CD4-positive, alpha-beta T cell treated with Interleukin-12 subunit alpha and Interleukin-12 subunit beta, for 1 hour (primary cell): ENCODE results near the gene BIRC5.

ENCODE experiments used
- DNase-seq: peaks from one replicate; pipeline ENCODE4 v3.0.0-alpha.2; 2020

The BIRC5 gene

DNA sequence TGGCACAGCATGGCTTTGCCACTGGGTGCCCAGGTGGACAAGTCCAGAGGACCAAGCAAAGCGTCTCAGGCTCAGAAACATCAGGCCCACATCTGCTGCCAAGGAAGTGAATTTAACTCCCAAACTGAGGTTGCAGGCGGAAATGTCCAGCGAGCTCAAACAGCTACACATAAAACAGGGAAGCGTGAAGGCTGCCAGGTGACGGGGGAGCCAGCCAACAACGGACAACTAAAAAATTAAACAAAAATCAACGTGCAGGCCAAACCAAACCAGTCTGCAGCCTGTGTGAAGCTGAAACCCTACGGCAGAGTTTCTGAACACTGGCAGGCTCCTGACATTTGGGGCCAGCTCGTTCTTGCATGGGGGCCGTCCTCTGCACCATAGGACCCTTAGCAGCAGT, 29.7 kb upstream of the BIRC5 start:
- DNase-seq: no peak

DNA sequence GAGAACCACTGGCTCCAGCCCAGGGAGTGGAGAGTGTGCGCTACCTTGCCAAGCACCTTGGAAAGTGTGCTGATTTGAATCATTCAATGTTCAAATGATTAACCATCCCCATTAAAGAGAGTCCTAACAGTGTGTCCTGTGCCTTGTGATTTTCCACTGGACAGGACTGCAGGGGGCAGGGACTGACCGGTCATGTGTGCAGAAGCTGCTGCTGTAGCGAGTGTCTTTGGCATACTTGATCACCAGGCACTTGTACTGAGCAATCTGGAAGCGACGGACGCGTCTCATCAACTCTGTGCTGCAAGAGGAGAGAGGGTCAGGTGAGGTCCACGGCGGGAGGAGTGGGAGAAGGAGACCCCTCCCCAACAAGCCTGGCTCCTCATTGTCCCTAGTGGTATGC, 29.2 kb upstream of the BIRC5 start:
- DNase-seq: no peak

DNA sequence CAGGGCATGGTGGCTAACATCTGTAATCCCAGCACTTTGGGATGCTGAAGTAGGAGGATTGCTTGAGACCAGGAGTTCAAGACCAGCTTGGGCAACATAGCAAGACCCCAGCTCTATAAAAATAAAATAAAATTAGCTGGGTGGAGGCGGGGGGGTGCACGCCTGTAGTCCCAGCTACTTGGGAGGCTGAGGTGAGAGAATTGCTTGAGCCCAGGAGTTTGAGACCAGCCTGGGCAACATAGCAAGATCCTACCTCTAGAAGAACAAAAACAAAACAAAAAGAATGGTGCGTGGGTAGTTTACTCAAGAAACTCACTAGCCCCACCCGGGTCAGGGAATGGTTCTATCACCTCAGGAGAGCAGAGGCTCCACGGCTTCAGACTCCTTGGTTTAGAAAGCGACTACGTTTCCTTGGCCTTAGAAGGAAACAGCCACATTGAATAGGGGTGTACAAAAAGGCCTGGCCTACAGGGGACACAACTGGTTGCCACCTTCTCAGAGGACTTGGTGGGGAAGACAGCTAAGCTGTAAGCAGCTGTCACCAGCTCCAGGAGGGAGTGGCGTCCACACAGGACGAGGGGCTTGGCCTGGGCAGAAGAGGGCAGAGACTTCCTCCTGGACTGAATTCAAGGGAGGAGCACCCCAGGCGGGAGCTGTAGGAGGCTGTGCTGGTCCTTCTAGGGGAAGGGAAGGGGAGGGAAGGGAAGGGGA, 27.9 kb upstream of the BIRC5 start:
- no peak for DNase-seq

DNA sequence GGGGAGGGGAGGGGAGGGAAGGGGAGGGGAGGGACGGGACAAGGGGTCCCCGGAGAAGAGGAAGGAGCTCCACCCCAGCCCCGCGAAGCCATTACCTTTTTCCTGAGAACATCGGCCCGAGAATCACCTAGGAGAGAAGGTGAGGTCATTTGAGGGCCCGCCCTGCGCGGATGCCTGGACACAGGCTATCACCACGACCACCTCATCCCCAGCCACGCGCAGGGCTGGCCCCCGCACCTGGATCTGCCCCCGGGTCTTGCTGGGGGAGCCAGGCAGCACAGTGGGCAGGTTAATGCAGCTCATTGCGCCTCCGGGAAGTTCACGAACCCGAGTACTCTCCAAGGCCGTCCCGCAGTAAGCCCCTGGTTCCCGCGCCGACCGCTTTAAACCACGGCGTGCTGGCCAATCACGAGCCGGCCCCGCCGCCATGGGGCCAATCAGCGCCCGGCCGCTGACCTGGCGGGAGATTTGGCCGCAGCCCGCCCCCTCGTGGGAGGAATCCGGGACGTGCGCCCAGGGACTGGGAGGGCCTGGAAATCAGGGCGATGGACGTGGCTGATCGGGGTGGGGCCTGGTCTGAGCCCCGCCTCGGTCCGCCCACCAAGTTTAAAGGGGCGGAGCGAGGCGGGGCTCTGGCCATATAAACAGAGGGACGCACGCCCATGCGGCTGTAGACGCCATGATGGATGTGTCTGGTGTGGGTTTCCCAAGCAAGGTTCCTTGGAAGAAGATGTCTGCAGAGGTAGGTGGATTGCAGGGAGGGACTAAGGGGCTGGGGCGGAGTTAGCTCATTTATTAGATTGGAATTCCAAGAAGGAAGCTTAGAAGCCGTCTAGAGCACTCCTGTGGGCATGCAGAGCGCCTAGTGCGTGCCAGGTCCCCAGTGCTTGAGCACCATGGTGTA, 27.1 kb upstream of the BIRC5 start, which contains the start of the genes AFMID and TK1:
AFMID (plus strand) TSS at position 671 of the 904 bp plus-strand sequence; CDS start at position 680, 9 bp downstream.
TK1 (minus strand) TSS at position 361 of the 904 bp plus-strand sequence; CDS start at position 303, 58 bp downstream.
- peak; percentile 88 for DNase-seq

DNA sequence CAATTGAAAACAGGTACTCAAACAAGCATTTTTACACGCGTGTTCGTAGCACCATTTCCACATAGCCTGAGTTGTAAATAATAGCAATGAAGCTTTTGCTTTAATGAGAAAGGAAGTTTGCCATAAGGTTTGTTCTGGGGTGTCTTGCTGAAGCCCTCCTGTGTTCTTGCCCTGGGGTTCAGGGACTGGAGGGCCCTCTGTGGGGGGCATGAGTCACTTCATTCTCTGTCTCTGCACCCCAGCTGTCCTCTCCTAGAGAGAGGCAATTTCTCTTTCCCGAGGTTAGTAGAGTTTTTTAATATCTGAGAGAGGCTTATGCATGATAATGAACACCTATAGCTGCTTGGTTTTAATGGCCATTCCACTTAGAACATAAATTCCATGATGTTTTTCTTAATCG, 17.3 kb upstream of the BIRC5 start:
- no peak for DNase-seq

DNA sequence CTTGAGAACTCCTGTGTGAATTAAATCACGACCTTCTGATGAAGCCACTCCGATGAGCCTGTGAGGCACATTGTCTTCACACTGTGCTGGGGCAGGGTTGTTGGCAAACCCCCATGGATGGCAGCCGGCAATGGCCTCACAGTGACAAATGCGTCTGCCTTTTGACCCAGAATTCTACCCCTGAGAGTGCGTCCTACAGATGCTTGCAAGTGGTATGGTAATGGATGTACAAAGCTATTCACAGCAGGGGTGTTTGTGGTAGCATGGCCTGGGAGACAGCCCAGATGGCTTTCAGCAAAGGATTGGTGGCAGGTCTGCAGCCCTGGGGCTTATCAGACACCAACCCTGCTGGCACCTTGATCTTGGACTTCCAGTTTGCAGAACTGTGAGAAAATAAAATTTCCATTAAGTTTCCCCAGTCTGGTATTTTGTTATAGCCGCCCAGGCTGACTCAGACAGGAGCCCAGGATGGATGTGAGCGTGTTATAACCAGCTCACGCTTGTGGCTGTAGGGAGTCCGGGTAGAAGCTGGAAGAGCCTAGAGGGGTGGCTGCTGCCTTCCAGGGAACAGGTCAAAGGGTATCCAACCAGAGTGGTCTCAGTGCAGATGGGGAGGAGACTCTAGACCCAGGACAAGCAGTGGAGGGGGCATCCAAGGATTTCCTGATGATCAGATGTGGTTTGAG, 16.8 kb upstream of the BIRC5 start:
- no peak for DNase-seq

DNA sequence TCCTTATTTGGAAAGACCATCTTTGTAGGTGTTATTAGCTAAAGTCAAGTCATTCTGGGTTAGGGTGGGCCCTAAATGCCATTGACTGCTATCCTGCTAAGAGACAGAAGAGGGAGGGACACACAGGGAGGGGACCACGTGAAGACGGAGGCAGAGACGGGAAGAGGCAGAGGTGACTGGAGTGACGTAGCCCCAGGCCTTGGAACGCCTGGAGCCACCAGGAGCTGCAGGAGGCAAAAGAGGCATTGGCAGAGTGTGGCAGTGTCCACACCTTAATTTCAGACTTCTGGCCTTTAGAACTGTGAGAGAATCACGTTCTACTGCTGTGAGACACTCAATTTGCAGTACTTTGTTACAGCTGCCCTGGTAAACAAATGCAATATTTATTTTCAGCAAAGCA, 13.6 kb upstream of the BIRC5 start:
- DNase-seq: no peak

DNA sequence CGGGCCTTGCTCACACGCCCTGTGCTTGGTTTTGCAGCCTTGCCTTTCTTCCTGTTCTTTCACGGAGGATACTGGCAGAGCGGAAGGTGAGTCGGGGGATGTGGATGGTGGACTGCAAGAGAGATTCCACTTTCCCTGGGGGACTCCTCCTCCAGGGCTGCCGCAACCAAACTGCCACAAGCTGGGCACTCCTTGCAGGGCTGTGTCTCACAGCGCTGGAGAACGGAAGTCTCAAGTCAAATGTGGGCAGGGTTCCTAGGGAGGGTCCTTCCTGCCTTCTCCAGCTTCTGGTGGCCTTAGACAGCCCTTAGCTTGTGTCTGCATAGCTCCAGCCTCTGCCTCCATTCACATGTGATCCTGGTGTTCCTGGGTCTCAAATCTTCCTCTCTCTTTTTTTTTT, 11.4 kb upstream of the BIRC5 start:
- no peak for DNase-seq

DNA sequence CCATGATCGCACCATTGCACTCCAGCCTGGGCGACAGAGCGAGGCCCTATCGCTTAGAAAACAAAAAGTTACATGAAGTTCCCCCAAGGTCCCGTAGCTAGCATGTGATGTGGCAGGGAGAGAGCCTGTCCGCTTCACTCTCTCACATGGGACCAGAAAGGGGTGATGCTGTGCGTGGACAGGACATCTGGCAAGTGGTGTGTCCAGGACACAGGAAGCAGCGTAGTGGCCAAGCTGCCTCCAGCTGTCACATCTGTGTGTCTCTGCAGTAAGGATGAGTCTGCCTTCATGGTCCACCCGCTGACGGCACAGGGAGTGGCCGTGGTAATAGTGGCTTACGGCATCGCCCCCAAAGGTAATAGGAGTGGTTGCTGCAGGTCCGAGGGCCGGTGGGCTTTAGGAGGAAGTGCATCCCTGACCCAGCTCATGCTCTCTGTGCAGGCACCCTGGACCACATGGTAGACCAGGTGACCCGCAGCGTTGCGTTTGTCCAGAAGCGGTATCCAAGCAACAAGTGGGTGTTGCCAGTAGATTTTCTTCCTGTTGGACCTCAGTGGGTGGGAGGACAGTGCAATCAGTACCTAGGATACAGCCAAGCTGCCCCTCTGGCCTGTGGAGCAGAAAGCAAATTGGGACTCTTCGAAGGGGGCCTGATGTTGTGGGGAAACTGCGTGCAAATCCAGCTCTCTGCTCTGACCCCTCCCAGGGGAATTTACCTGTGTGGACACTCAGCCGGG, 9.5 kb upstream of the BIRC5 start:
- no peak for DNase-seq

DNA sequence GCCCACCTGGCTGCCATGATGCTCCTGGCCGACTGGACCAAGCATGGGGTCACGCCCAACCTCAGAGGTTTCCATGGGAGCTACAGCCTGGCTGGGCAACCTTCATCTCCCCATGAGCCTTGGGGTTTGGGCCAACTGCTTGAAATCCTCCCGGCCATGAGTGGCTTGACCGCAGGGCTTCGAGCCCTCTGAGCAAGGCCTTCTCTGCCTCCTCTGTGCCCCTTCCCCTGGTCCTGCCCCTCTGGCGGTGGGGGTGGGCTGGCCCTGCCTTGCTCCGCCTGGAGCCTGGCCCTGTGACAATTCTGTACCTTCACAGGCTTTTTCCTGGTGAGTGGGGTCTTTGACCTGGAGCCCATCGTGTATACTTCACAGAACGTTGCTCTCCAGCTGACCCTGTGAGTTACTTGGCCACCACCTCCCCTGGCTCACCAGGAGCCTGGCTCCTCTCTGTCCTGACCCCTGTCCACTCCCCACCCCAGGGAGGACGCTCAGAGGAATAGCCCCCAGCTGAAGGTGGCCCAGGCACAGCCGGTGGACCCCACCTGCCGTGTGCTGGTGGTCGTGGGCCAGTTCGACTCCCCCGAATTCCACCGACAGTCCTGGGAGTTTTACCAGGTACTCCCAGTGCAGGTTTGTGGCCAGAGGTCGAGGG, 8.8 kb upstream of the BIRC5 start:
- no peak for DNase-seq

DNA sequence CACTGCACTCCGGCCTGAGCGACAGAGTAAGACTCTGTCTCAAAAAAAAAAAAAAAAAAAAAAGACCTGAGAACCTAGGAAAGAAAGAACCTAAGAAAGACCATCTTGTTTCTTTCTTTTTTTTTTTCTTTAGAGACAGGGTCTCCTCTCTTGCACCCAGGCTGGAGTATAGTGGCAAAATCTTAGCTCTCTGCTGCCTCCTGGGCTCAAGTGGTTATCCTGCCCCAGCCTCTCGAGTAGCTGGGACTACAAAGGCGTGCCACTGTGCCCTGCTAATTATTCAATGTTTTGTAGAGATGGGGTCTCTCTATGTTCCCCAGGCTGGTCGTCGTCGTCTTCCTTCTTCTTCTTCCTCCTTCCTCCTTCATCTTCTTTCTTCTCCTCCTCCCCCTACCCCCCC, 7.8 kb upstream of the BIRC5 start:
- DNase-seq: no peak

DNA sequence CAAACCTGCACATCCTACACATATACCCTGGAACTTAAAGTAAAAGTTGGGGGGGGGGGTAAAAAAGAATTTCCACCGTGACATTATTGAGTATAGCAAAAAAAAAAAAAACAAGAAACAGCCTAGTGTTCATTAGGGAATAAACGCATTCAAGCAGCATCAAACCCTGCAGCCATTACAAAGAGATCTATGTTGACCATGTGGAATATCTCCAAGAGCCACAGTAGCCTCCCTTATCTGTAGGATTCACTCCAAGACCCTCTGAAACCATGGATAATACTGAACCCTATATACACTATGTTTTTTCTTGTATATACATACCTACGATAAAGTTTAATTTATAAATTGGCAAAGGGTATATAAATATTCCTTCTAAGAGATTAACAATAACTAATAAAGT, 5.6 kb upstream of the BIRC5 start:
- DNase-seq: no peak

DNA sequence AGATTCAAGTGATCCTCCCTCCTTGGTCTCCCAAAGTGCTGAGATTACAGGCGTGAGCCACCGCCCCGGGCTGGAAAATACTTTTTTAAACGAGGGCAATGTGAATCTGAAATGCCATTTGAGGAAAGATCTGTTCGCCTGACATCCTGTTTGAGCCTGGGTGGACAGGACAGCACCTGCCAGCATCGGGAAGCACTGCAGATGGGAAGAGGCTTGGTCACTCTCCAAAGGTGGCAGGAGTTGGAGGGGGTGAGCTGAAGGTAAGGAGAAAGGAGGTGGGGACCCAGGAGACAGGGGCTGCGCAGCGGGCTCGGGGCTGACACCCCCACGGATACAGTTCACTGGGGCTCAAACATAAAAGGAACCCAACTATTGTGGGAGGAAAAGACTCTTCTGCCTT, 3.9 kb upstream of the BIRC5 start:
- DNase-seq: no peak

DNA sequence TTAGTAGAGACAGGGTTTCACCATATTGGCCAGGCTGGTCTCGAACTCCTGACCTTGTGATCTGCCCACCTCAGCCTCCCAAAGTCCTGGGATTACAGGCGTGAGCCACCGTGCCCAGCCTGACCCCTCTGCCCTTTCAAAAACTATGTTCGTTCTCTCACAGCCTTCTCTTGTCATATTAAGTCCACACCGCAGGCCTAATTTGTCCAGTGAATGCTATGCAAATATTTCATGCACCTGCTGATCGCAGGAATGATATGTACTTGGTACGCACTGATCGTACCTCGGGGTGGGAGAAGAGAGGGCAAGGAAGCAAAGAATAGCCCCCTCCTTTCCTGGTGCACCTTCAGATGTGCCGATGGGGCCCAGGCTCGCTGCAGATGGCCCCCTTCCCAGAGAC, 3.0 kb upstream of the BIRC5 start:
- DNase-seq: no peak

DNA sequence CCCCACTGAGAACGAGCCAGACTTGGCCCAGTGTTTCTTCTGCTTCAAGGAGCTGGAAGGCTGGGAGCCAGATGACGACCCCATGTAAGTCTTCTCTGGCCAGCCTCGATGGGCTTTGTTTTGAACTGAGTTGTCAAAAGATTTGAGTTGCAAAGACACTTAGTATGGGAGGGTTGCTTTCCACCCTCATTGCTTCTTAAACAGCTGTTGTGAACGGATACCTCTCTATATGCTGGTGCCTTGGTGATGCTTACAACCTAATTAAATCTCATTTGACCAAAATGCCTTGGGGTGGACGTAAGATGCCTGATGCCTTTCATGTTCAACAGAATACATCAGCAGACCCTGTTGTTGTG, 631 bp downstream of the BIRC5 start:
- DNase-seq: no peak

DNA sequence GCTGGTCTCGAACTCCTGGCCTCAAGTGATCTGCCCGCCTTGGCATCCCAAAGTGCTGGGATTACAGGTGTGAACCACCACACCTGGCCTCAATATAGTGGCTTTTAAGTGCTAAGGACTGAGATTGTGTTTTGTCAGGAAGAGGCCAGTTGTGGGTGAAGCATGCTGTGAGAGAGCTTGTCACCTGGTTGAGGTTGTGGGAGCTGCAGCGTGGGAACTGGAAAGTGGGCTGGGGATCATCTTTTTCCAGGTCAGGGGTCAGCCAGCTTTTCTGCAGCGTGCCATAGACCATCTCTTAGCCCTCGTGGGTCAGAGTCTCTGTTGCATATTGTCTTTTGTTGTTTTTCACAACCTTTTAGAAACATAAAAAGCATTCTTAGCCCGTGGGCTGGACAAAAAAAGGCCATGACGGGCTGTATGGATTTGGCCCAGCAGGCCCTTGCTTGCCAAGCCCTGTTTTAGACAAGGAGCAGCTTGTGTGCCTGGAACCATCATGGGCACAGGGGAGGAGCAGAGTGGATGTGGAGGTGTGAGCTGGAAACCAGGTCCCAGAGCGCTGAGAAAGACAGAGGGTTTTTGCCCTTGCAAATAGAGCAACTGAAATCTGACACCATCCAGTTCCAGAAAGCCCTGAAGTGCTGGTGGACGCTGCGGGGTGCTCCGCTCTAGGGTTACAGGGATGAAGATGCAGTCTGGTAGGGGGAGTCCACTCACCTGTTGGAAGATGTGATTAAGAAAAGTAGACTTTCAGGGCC, 5.5 kb downstream of the BIRC5 start:
- no peak for DNase-seq

DNA sequence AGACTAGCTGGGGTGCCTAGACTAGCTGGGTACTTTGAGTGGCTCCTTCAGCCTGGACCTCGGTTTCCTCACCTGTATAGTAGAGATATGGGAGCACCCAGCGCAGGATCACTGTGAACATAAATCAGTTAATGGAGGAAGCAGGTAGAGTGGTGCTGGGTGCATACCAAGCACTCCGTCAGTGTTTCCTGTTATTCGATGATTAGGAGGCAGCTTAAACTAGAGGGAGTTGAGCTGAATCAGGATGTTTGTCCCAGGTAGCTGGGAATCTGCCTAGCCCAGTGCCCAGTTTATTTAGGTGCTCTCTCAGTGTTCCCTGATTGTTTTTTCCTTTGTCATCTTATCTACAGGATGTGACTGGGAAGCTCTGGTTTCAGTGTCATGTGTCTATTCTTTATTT, 9.0 kb downstream of the BIRC5 start:
- no peak for DNase-seq

DNA sequence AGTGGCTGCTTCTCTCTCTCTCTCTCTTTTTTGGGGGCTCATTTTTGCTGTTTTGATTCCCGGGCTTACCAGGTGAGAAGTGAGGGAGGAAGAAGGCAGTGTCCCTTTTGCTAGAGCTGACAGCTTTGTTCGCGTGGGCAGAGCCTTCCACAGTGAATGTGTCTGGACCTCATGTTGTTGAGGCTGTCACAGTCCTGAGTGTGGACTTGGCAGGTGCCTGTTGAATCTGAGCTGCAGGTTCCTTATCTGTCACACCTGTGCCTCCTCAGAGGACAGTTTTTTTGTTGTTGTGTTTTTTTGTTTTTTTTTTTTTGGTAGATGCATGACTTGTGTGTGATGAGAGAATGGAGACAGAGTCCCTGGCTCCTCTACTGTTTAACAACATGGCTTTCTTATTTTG, 9.7 kb downstream of the BIRC5 start:
- no peak for DNase-seq

DNA sequence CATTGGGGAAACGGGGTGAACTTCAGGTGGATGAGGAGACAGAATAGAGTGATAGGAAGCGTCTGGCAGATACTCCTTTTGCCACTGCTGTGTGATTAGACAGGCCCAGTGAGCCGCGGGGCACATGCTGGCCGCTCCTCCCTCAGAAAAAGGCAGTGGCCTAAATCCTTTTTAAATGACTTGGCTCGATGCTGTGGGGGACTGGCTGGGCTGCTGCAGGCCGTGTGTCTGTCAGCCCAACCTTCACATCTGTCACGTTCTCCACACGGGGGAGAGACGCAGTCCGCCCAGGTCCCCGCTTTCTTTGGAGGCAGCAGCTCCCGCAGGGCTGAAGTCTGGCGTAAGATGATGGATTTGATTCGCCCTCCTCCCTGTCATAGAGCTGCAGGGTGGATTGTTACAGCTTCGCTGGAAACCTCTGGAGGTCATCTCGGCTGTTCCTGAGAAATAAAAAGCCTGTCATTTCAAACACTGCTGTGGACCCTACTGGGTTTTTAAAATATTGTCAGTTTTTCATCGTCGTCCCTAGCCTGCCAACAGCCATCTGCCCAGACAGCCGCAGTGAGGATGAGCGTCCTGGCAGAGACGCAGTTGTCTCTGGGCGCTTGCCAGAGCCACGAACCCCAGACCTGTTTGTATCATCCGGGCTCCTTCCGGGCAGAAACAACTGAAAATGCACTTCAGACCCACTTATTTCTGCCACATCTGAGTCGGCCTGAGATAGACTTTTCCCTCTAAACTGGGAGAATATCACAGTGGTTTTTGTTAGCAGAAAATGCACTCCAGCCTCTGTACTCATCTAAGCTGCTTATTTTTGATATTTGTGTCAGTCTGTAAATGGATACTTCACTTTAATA, 10.4 kb downstream of the BIRC5 start:
- DNase-seq: no peak

DNA sequence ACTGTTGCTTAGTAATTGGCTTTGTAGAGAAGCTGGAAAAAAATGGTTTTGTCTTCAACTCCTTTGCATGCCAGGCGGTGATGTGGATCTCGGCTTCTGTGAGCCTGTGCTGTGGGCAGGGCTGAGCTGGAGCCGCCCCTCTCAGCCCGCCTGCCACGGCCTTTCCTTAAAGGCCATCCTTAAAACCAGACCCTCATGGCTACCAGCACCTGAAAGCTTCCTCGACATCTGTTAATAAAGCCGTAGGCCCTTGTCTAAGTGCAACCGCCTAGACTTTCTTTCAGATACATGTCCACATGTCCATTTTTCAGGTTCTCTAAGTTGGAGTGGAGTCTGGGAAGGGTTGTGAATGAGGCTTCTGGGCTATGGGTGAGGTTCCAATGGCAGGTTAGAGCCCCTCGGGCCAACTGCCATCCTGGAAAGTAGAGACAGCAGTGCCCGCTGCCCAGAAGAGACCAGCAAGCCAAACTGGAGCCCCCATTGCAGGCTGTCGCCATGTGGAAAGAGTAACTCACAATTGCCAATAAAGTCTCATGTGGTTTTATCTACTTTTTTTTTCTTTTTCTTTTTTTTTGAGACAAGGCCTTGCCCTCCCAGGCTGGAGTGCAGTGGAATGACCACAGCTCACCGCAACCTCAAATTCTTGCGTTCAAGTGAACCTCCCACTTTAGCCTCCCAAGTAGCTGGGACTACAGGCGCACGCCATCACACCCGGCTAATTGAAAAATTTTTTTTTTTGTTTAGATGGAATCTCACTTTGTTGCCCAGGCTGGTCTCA, 11.2 kb downstream of the BIRC5 start:
- no peak for DNase-seq
